ENCODE data around the gene ZBTB21. TPM values are rescaled to one million over a fixed set of nuclear protein-coding genes. Genes with fewer than 3 reads are reported as not detected.

ZBTB21 gene
- total and polyA plus RNA-seq, 9 of the 15 experiments (the other 6 are each of a cell fraction or from before 2014, with no cell fraction given): 2.2 to 15.2 (median 8.7) TPM

- no peak for TF ChIP-seq TFE3 (CRISPR knock-in tag; IDR thresholded peaks at IDR 0.05)
- no peak for TF ChIP-seq MBD2 (IDR thresholded peaks at IDR 0.05; ENCODE audit: borderline replicate concordance, low read depth)
- no peak for TF ChIP-seq ZNF318 (IDR thresholded peaks at IDR 0.05; ENCODE audit: borderline replicate concordance in 1 of 2, low read depth in 1 of 2)
- 0 out of 6 replicates have a peak, but pooled peaks of 1 of the 3 experiments have one; percentile 24 for TF ChIP-seq ZBTB11 (CRISPR knock-in tag; IDR thresholded peaks at IDR 0.05)
- TF ChIP-seq PRPF4 (IDR thresholded peaks at IDR 0.05; ENCODE audit: insufficient read depth, low read depth, low read length, poor library complexity, severe bottlenecking): no peak
- TF ChIP-seq ZNF79 (CRISPR knock-in tag; IDR thresholded peaks at IDR 0.05; ENCODE audit: low read depth): no peak
- TF ChIP-seq NFRKB (IDR thresholded peaks at IDR 0.05; ENCODE audit: low read depth): no peak
Observed at GRCh38 chr21:41953831-41954653, 56.1 kb downstream of the ZBTB21 start, which contains the start of gene C2CD2 (continued).

Measured in K562 (cell line).